Esophagus (tissue), 2 donors: Measurements from ENCODE around the gene AGL. TPM values are rescaled to one million over a fixed set of nuclear protein-coding genes. Genes with fewer than 3 reads are reported as not detected.
A peak's percentile ranks its signal among the peaks of the same experiment; 100 is the strongest.

Experiments used
- H3K27ac ChIP-seq, 2 donors: one replicate each; pipeline ENCODE4 v1.5.1; 2013; ENCODE audit warnings: low read depth in 2 of 2, mild to moderate bottlenecking in 2 of 2, inconsistent platforms in 1 of 2, low read length in 1 of 2, moderate library complexity in 1 of 2
- H3K27me3 ChIP-seq, 2 donors: one replicate each; pipeline ENCODE4 v1.6.1; 2013; ENCODE audit warnings: low read length in 2 of 2, control low read depth in 1 of 2, mild to moderate bottlenecking in 1 of 2; ENCODE audit not compliant: insufficient read depth in 2 of 2, control insufficient read depth in 1 of 2
- H3K36me3 ChIP-seq, 2 donors: one replicate each; pipeline ENCODE4 v1.6.1; 2013; ENCODE audit warnings: low read length in 1 of 2; ENCODE audit not compliant: control insufficient read depth in 2 of 2, insufficient read depth in 2 of 2
- H3K4me1 ChIP-seq, 2 donors: one replicate each; pipeline ENCODE4 v1.6.1; 2013; ENCODE audit warnings: low read length in 1 of 2; ENCODE audit not compliant: control insufficient read depth in 2 of 2, insufficient read depth in 2 of 2
- H3K4me3 ChIP-seq, 2 donors: one replicate each; pipeline ENCODE4 v1.5.1; 2013; ENCODE audit warnings: low read length in 2 of 2, mild to moderate bottlenecking in 2 of 2, low read depth in 1 of 2, moderate library complexity in 1 of 2
- H3K9me3 ChIP-seq, 2 donors: one replicate each; pipeline ENCODE4 v1.6.1; 2013; ENCODE audit warnings: mild to moderate bottlenecking in 2 of 2, low read depth in 1 of 2, low read length in 1 of 2, moderate library complexity in 1 of 2; ENCODE audit not compliant: control insufficient read depth in 2 of 2, insufficient read depth in 1 of 2
- WGBS, 2 donors: extraction: QIAGEN DNeasy Blood & Tissue Kit; methylation state at CpG; one replicate each; pipeline ENCODE4 v1.1.7; 2013; 5-methylcytosine and 5-hydroxymethylcytosine counted together
- polyA plus RNA-seq, 2 donors: library from polyadenylated mRNA; stranded (reverse); fragments of 200-250 nt; gene quantifications; one replicate each; pipeline ENCODE4 v1.2.3, GENCODE V29; 2013
- donor health status: healthy with polysubstance abuse.
- donor health status: Bipolar disorder and iron deficiency.

The AGL gene
- polyA plus RNA-seq: 1 to 10 TPM; 7.2 to 8.9 TPM

- Histone ChIP-seq H3K36me3 (no peaks in the 10 kb centered on the region), H3K4me3 (peak within 1 kb of the TSS; percentile 81 to 85), H3K4me1 (no peaks in the 10 kb centered on the region), H3K9me3 (no peaks in the 10 kb centered on the region), H3K27ac (peak within 1 kb of the TSS; percentile 90 to 93), H3K27me3 (no peaks in the 10 kb centered on the region)
- 1% methylated on average over 64 to 65 of the region's 65 CpGs for WGBS, 2 donors
These were observed at the start of gene AGL for GRCh38 chr1:99849744-99850458. Gene AGL, plus strand, starts transcription at chr1:99850361. Its CDS starts 682 bp downstream, at chr1:99851043.

DNA sequence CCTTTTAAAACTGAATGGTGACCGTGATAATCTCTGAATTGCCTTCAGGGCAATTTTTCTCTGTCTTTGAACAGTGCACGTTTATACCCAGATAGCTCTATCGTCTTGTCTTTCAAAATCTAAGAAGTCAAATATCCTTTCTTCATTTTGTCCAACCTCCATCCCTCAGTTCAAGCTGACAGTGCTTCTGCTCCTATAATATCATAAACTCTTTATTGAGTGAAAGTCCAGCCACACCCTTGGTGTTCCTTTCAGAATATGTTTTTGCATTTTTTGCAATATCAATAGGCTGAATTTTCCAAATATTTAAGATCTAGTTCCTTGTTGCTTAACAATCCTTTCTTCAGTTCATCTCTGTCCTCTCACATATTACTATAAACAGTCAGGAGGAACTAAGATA lies 48.6 kb upstream of the AGL start:
- WGBS, 2 donors: 64 to 80% methylated on average over 3 of the region's 3 CpGs

GRCh38 chr1:99806882-99807281 lies 43.3 kb upstream of the AGL start:
- no peaks in the 10 kb centered on the region for H3K4me1 ChIP-seq
- H3K27ac ChIP-seq: no peak overlapping the region
- H3K4me3 ChIP-seq: no peak overlapping the region
- 82 to 84% methylated on average over 2 of the region's 2 CpGs for WGBS, 2 donors
- no peaks in the 10 kb centered on the region for H3K27me3 ChIP-seq
- no peaks in the 10 kb centered on the region for H3K9me3 ChIP-seq
- no peaks in the 10 kb centered on the region for H3K36me3 ChIP-seq

More for the DNA sequence above, 48.6 kb upstream of the AGL start:
- Histone ChIP-seq H3K4me1 (no peaks in the 10 kb centered on the region), H3K9me3 (no peaks in the 10 kb centered on the region), H3K27ac (no peak overlapping the region), H3K36me3 (no peaks in the 10 kb centered on the region), H3K4me3 (no peak overlapping the region), H3K27me3 (no peaks in the 10 kb centered on the region)

- H3K9me3 ChIP-seq: no peaks in the 10 kb centered on the region
- H3K4me3 ChIP-seq: no peak overlapping the region
- H3K36me3 ChIP-seq: no peaks in the 10 kb centered on the region
- H3K27ac ChIP-seq: no peak overlapping the region
- H3K27me3 ChIP-seq: no peaks in the 10 kb centered on the region
- WGBS, 2 donors: 11 to 15% methylated on average over 7 of the region's 7 CpGs
- H3K4me1 ChIP-seq: no peaks in the 10 kb centered on the region
These were observed 41.6 kb upstream of the AGL start for GRCh38 chr1:99808391-99809115.

DNA sequence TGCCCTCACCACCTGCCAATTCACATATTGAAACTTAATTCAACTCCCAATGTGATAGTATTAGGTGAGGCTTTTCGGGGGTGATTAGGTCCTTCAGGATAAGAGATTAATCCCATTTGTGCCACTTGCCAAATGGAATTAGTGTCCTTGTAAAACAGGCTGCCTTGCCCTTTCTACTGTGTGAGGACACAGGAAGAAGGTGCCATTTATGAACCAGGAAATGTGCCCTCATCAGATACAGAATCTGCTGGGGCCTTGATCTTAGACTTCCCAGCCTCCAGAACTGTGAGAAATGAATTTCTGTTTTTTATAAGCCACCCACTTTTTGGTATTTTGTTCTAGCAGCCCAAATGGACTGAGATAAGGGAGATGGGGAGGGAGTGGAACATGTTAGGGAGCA lies 39.1 kb upstream of the AGL start:
- 62 to 76% methylated on average over 1 of the region's 1 CpG for WGBS, 2 donors
- Histone ChIP-seq H3K4me3 (no peak overlapping the region), H3K4me1 (no peaks in the 10 kb centered on the region), H3K9me3 (no peaks in the 10 kb centered on the region), H3K36me3 (no peaks in the 10 kb centered on the region), H3K27me3 (no peaks in the 10 kb centered on the region), H3K27ac (no peak overlapping the region)

GRCh38 chr1:99811747-99812146 lies 38.4 kb upstream of the AGL start:
- Histone ChIP-seq H3K27ac (no peak overlapping the region), H3K4me3 (no peak overlapping the region), H3K36me3 (no peaks in the 10 kb centered on the region), H3K4me1 (no peaks in the 10 kb centered on the region), H3K27me3 (no peaks in the 10 kb centered on the region), H3K9me3 (no peaks in the 10 kb centered on the region)
- WGBS, 2 donors: 94 to 97% methylated on average over 1 of the region's 1 CpG

DNA sequence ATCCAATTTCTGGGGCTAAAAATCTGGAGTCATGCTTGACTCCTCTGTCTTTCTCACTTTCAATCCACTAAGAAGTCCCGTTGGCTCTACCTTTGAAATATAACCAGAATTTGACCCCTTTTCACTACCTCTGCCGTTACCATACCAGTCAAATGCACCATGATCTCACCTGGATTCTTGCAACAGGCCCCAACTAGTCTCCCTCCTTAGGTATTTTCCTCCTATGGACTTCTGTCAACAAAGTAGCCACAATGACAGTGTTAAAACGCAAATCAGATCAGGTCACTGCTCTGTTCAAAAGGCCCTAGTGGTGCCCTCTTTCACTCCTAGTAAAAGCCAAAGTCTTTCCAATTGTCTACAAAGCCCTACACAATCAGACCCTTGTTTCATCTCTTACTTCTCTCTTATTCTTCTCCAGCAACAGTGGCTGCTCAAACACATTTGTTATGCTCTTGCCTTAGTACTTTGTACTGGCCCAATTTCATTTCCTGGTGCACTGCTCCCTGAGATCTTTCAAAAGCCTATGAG lies 35.7 kb upstream of the AGL start:
- Histone ChIP-seq H3K36me3 (no peaks in the 10 kb centered on the region), H3K4me1 (no peaks in the 10 kb centered on the region), H3K9me3 (no peaks in the 10 kb centered on the region), H3K4me3 (no peak overlapping the region), H3K27ac (no peak overlapping the region), H3K27me3 (no peaks in the 10 kb centered on the region)
- WGBS, 2 donors: 53 to 68% methylated on average over 3 of the region's 3 CpGs

- Histone ChIP-seq H3K27ac (no peak overlapping the region), H3K9me3 (no peaks in the 10 kb centered on the region), H3K36me3 (no peaks in the 10 kb centered on the region), H3K4me1 (no peaks in the 10 kb centered on the region), H3K4me3 (no peak overlapping the region), H3K27me3 (no peaks in the 10 kb centered on the region)
- WGBS, 2 donors: 70 to 80% methylated on average over 8 of the region's 8 CpGs
These were observed 33.5 kb upstream of the AGL start for GRCh38 chr1:99816656-99817055.

DNA sequence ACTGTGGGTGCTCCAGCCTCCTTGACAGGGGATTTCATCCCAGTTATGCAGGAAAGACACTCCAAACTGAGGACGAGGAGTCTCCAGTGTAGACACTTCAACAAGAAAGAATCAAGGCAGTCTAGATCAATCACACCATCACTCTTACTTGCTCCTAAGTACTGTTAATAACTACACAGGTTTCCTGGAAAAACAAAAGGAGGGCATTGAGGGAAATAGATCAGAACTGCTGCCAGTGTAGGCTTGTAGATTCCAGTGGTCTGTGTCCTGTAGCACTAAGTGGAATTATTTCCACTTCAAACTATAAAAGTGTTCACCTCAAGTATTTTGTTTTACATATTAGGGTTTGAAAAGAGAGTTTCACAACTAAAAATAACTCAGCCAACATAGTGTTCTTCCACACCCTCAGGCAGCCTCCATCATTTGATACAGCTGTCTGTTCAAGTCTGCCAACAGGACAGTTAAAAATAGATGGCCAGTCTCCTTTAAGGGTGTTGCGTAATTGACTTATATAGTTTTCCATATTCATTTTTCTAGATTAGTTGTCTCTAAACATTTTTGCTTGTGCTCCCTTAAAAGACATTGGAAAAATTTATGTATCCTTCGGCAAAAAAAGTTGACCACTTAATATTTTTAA lies 32.0 kb upstream of the AGL start:
- WGBS, 2 donors: 83 to 90% methylated on average over 3 of the region's 3 CpGs
- Histone ChIP-seq H3K27me3 (no peaks in the 10 kb centered on the region), H3K27ac (no peak overlapping the region), H3K4me3 (no peak overlapping the region), H3K9me3 (no peaks in the 10 kb centered on the region), H3K36me3 (no peaks in the 10 kb centered on the region), H3K4me1 (no peaks in the 10 kb centered on the region)
